Measurements from ENCODE around the gene PPP1R16B.

The PPP1R16B gene

GRCh38 chr20:38962928-38963401 is 157.5 kb downstream of the PPP1R16B start:
- no peak for TF ChIP-seq TAF1 (IDR thresholded peaks at IDR 0.05; ENCODE audit: borderline replicate concordance, insufficient read depth, low read length)
- TF ChIP-seq POLR2AphosphoS5 (IDR thresholded peaks at IDR 0.05; ENCODE audit: low read depth, low read length): no peak
- TF ChIP-seq REST (IDR thresholded peaks at IDR 0.05; ENCODE audit: insufficient read depth in 1 of 2, low read depth in 2 of 2, low read length in 2 of 2): no peak
- TF ChIP-seq FOXP2 (optimal IDR thresholded peaks at IDR 0.05; ENCODE audit: borderline replicate concordance, extremely low read depth, extremely low read length, insufficient read depth): no peak

- TF ChIP-seq TAF1 (IDR thresholded peaks at IDR 0.05; ENCODE audit: borderline replicate concordance, insufficient read depth, low read length) (no peak), REST (IDR thresholded peaks at IDR 0.05; ENCODE audit: insufficient read depth in 1 of 2, low read depth in 2 of 2, low read length in 2 of 2) (no peak), SIN3A (IDR thresholded peaks at IDR 0.05; ENCODE audit: borderline replicate concordance, insufficient read depth, low read length) (no peak), FOXP2 (optimal IDR thresholded peaks at IDR 0.05; ENCODE audit: borderline replicate concordance, extremely low read depth, extremely low read length, insufficient read depth) (no peak), POLR2AphosphoS5 (IDR thresholded peaks at IDR 0.05; ENCODE audit: low read depth, low read length) (no peak)
These were observed 158.2 kb downstream of the PPP1R16B start for GRCh38 chr20:38963745-38964144.

- TF ChIP-seq REST (IDR thresholded peaks at IDR 0.05; ENCODE audit: insufficient read depth in 1 of 2, low read depth in 2 of 2, low read length in 2 of 2) (no peak), POLR2AphosphoS5 (IDR thresholded peaks at IDR 0.05; ENCODE audit: low read depth, low read length) (no peak), SIN3A (IDR thresholded peaks at IDR 0.05; ENCODE audit: borderline replicate concordance, insufficient read depth, low read length) (no peak), FOXP2 (optimal IDR thresholded peaks at IDR 0.05; ENCODE audit: borderline replicate concordance, extremely low read depth, extremely low read length, insufficient read depth) (no peak), TAF1 (IDR thresholded peaks at IDR 0.05; ENCODE audit: borderline replicate concordance, insufficient read depth, low read length) (no peak)
These were observed 159.8 kb downstream of the PPP1R16B start for GRCh38 chr20:38965264-38965663.

- TF ChIP-seq POLR2AphosphoS5 (IDR thresholded peaks at IDR 0.05; ENCODE audit: low read depth, low read length): no peak
These were observed 162.6 kb downstream of the PPP1R16B start for GRCh38 chr20:38968090-38968489.

GRCh38 chr20:38969708-38970107 is 164.2 kb downstream of the PPP1R16B start:
- TF ChIP-seq FOXP2 (optimal IDR thresholded peaks at IDR 0.05; ENCODE audit: borderline replicate concordance, extremely low read depth, extremely low read length, insufficient read depth) (no peak), POLR2AphosphoS5 (IDR thresholded peaks at IDR 0.05; ENCODE audit: low read depth, low read length) (no peak), TAF1 (IDR thresholded peaks at IDR 0.05; ENCODE audit: borderline replicate concordance, insufficient read depth, low read length) (no peak), REST (IDR thresholded peaks at IDR 0.05; ENCODE audit: insufficient read depth in 1 of 2, low read depth in 2 of 2, low read length in 2 of 2) (no peak), SIN3A (IDR thresholded peaks at IDR 0.05; ENCODE audit: borderline replicate concordance, insufficient read depth, low read length) (no peak)
